GM18870 (cell line): ENCODE data around the gene PRKAG3.
"Not testable (repeated sequence)": the region's sequence is repeated elsewhere in the genome, so short reads cannot be mapped to it uniquely, and the experiment has no call there.

Experiments
- ATAC-seq: cut with Tn5 transposase; IDR thresholded peaks from one replicate; pipeline ENCODE4 v1.9.1; 2021; ENCODE audit warnings: moderate library complexity; ENCODE audit not compliant: unreplicated experiment

Gene PRKAG3

DNA sequence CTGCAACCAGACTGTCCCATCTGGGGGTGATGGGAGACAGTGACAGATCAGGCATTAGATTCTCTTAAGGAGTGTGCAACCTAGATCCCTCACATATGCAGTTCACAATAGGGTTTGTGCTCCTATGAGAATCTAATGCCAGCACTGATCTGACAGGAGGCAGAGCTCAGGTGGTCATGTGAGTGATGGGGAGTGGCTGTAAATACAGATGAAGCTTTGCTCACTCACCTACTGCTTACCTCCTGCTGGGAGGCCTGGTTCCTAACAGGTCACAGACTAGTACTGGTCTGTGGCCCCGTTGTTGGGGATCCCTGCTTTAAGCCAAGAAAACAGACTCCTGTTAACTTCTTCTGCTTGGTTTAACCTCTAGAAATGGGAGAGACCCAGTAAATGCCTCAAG is 46.5 kb downstream of the PRKAG3 start:
- no peak for ATAC-seq

DNA sequence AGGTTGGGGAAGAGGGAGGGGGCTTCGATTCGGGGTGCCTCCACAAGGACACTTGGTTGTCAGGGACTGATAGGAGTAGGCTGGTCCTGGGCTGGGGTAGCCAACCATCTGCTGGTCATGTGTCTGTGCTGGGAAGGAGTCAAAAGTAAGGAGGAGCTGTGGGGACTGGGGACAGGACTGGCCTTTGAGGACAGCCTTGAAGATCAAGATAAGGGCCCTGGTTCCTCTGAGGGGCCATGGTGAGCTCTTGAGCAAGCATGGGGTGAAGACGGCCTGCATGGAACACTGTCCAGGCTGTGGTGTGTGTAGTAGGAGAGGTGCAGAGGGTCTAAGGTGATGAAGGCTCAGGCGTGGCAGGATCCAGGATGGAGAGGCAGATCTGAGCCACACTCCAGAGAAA is 47.9 kb downstream of the PRKAG3 start:
- no peak for ATAC-seq

DNA sequence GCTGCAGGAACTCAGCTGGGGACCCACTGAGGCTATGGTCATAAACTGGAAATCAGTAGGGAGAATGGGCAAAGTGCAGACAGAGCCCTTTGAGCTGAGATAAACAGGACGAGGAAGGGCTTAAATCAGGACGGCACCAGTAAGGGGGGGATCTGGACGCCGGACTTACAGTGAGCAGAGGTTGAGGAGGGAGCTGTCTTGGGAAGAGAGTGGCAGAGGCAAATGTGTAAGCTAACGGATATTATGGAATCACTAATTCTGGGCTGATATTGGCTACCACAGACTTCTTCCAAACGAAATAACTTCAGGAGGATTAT is 49.1 kb downstream of the PRKAG3 start:
- no peak for ATAC-seq

DNA sequence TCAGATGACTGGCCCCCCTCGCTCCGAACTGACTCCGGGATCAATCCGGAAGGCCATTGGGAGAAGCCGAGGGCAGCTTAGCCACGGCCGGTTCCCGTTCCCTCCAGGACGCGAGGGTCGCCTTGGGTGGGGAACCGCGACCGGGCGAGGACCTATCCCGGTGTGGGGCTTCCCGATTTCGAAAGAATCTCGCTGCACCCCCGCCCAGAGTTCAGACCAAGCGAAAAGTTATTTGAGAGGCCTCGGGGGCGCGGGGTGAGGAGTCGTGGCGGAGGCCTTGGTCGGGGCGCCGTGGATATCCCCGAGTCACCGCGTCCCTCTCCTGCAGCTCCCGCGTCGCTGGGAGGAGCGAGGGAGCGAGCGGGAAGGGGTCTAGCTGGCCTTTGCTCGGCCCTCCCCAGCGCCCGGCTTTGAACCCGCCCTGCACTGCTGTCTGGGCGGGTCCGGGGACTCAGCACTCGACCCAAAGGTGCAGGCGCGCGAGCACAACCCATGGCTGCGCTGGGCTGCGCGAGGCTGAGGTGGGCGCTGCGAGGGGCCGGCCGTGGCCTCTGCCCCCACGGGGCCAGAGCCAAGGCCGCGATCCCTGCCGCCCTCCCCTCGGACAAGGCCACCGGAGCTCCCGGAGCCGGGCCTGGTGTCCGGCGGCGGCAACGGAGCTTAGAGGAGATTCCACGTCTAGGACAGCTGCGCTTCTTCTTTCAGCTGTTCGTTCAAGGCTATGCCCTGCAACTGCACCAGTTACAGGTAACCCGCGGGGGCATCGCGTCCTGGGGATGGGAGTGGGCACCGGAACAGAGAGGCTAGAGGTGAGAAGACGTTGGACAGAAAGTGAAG is 49.7 kb downstream of the PRKAG3 start, which contains the start of gene CYP27A1:
CYP27A1 (plus strand) TSS at position 457 of the 837 bp plus-strand sequence; CDS start at position 493, 36 bp downstream.
- ATAC-seq: no peak

DNA sequence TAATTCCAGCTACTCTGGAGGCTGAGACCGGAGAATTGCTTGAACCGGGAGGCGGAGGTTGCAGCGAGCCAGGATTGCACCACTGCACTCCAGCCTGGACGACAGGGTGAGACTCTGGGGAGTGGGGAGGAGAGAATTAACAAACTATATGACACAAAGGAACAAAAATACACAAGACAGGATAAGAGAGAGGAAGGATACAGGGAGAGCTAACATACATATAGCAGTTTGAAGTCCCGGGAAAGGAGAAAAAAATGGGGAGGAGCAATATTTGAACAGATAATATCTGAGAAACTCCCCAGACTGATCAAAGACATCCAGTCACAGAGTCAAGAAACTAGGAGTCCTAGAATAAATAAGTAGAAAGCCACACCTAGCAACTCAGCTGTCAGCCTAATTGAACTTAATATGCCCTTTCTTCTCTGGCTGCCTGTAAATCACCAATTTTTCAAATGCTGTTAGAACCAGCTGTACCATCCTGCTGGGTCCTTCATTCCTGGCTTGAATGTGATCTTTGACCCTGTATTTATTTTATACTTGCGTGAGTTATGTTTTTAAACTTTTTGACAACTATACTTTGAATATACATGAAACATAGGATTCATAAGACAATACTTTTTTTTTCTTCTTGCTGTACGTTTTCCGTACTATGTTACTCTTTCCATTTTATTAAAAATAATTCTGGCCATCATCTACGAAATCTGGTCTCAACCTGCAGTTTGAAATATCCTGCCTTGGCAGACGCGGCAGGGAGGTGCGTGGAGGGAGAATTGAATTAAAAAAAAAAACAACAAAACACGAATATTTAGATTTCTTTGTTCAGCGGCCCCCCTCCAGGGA is 50.5 kb downstream of the PRKAG3 start:
- no peak for ATAC-seq

DNA sequence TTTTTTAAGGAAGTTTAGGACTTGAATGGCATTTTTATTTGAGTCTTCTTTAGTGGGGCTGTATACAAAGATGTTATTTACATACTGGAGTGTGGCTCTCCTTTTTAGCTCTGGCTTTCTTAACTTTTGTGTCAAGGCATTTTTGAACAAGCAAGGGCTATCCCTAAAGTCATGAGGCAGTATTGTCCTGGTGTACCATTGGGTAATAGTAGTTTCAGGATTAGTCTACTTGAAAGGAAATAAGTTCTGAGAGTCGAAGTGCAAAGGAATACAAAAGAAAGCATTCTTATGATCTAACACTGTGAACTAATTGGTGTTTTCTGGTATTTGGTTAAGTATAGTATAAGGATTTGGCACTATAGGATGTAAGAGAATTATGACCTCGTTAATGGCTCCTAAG is 51.6 kb downstream of the PRKAG3 start:
- no peak for ATAC-seq

DNA sequence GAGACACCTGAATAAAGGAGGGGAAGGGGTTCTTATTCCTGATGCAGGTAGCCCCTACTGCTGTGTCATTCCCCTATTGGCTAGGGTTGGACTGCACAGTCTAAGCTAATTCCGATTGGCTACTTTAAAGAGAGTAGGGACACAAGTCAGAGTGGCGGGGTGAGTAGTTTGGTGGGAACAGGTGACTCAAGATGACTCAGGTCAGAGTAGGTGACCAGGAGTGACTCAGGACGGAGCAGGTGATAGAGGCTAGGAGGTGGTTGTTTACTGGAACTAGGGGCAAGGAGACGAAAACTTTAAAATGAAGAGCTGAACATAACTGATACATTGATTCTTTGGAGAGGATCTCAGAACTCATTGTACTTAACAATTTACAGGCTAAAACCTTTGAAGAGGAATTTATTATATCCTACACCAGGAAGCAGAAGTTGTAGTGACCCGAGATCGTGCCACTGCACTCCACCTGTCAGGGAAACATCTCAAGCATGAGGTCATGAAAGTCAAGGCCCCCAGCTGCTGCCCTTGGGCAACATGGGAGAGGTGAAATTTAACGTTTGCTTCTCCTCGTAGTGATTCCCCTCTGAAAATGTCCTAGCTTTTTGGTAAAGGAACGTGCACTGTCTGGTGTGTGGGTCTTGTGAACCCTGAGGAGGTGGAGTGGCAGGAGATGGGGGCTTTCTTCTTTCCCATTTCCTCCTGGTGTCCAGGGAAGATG is 54.2 kb downstream of the PRKAG3 start:
- no peak for ATAC-seq

DNA sequence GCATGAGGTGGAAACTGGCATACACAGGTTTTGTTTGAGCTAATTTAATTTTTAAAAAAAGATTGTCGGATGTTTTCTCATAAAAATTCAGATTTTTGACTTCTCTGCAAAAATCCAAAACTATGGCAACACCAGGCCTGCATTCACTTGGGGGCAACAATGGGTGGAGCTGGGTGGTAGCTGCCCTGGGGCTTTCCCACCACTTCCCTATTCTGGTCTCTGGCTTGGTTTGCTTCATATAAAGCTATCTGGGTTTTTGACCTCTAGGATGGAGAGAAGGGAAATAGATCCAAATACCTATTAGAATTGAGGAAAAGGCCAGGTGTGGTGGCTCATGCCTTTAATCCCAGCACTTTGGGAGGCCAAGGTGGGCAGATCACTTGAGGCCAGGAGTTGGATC is 55.1 kb downstream of the PRKAG3 start:
- no peak for ATAC-seq

DNA sequence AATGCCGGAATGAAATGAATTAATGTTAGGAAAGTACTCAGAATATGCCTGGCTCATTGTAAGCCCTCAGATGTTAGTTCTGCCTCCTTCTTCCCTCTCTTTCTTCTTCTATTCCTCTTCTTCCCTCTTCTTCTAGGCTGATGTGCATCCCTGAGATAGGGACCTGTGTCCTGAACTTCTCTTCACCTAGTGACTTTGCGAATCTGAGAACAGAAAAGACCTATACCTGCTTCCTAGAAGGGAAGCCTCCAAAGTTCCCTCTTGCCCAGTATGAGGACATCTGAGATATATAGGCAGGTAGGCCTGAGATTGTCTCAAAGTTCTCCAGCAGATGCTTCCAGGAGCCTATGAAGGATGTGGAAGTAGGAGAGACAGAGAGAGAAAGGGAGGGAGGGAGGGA is 57.7 kb downstream of the PRKAG3 start:
- no peak for ATAC-seq

DNA sequence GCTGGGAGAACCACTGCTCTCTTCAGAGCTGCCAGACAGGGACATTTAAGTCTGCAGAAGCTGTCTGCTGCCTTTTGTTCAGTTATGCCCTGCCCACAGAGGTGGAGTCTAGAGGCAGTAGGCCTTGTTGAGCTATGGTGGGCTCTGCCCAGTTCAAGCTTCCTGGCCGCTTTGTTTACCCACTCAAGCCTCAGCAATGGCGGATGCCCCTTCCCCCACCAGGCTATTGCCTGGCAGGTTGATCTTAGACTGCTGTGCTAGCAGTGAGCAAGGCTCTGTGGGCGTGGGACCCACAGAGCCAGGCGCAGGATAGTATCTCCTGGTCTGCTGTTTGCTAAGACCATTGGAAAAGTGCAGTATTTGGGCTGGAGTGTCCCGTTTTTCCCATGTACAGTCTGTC is 58.8 kb downstream of the PRKAG3 start:
- ATAC-seq: not testable (repeated sequence)
